Kidney (tissue), 14 donors: Measurements from ENCODE around the gene KRT8. TPM values are rescaled to one million over a fixed set of nuclear protein-coding genes. Genes with fewer than 3 reads are reported as not detected.

Experiments used
- DNase-seq, 5 donors: peaks; one replicate each; pipeline ENCODE4 v3.0.0-alpha.2; 2013 to 2020
- FAIRE-seq: peaks from 2 replicates; lab custom pipeline; 2012; peaks lifted over from hg19 to GRCh38; lab: Jason Lieb, UNC
- H3K27ac ChIP-seq, 2 donors: one replicate each; pipeline ENCODE4 v1.7.0; 2013; ENCODE audit warnings: low read depth in 2 of 2, low read length in 2 of 2, inconsistent platforms in 1 of 2
- H3K27me3 ChIP-seq: one replicate; pipeline ENCODE4 v1.7.1; 2013; ENCODE audit warnings: low read length, inconsistent platforms; ENCODE audit not compliant: control insufficient read depth, insufficient read depth
- H3K36me3 ChIP-seq, 3 donors: one replicate each; pipeline versions ENCODE4 v1.7.0 to v1.7.1; 2013; ENCODE audit warnings: low read length in 3 of 3, control low read depth in 1 of 3, inconsistent platforms in 1 of 3; ENCODE audit not compliant: insufficient read depth in 3 of 3, control insufficient read depth in 2 of 3
- H3K4me1 ChIP-seq, 3 donors: one replicate each; pipeline versions ENCODE4 v1.7.0 to v1.7.1; 2013; ENCODE audit warnings: low read length in 3 of 3, inconsistent platforms in 1 of 3, low read depth in 1 of 3; ENCODE audit not compliant: control insufficient read depth in 2 of 3, insufficient read depth in 2 of 3
- H3K4me3 ChIP-seq, 3 donors: one replicate each; pipeline versions ENCODE4 v1.7.0 to v1.8.1; 2013; ENCODE audit warnings: low read length in 3 of 3, control low read depth in 1 of 3, inconsistent platforms in 1 of 3
- H3K9ac ChIP-seq, 3 donors: one replicate each; pipeline versions ENCODE4 v1.7.0 to v1.7.1; 2013; ENCODE audit warnings: low read length in 3 of 3, control low read depth in 1 of 3, inconsistent platforms in 1 of 3
- H3K9me3 ChIP-seq, 3 donors: one replicate each; pipeline versions ENCODE4 v1.7.0 to v1.7.1; 2013; ENCODE audit warnings: low read length in 3 of 3, control low read depth in 1 of 3, inconsistent platforms in 1 of 3; ENCODE audit not compliant: control insufficient read depth in 2 of 3, insufficient read depth in 1 of 3
- intact Hi-C: fragments of 100-400 bp; cut with DNase I; formaldehyde crosslinking; loops from one replicate; pipeline ENCODE4 v1.11.1; 2022
- polyA plus RNA-seq: library from polyadenylated mRNA; stranded (reverse); fragments of 350-450 nt; fragmentation: Illumina TruSeq; extraction: RNeasy Lipid Tissue Mini Kit (QIAGEN cat#74804); gene quantifications from one replicate; pipeline ENCODE4 v1.2.3, GENCODE V29; 2014; ENCODE audit warnings: low read depth, low replicate concordance; ENCODE audit not compliant: insufficient read depth
- total RNA-seq: library from RNA; stranded (reverse); fragmentation: NEBNext Ultra II Directional; extraction: Animal tissue kit (Norgen Biotek cat#: 25700); gene quantifications from one replicate; pipeline ENCODE4 v1.2.1, GENCODE V29; 2021
- TF ChIP-seq, protein P1 (sequence below): IDR thresholded peaks from 3 replicates; pipeline ENCODE4 v1.5.1; 2012; ENCODE audit warnings: mild to moderate bottlenecking, moderate library complexity, borderline replicate concordance; ENCODE audit not compliant: insufficient read depth; ENCODE audit errors: extremely low read depth
- donor health status: control.
- donor health status: control.
- donor health status: control.
- donor health status: control.
- donor health status: control.
- donor health status: DM: yes; HTN: yes; CAD: no.
- donor health status: Normal renal cell carcinoma (clear cell type).

Gene KRT8
- total and polyA plus RNA-seq, 2 donors from 2014 or later, result 333 to 546 TPM

GRCh38 chr12:52944683-52945388, 40.0 kb upstream of the KRT8 start:
- Histone ChIP-seq H3K36me3 (no peaks in the 10 kb centered on the region), H3K4me1 (peaks cover 4 to 22% (median 14%) of the 10 kb centered on the region in 3 donors), H3K9me3 (no peaks in the 10 kb centered on the region), H3K9ac (no peak overlapping the region), H3K27ac (peak overlapping the region; percentile 69 to 81), H3K4me3 (no peak overlapping the region), H3K27me3 (no peaks in the 10 kb centered on the region)
- DNase-seq, result peak in 1 of 5 donors; percentile 42
- no peak for FAIRE-seq
- TF ChIP-seq, protein P1, sequence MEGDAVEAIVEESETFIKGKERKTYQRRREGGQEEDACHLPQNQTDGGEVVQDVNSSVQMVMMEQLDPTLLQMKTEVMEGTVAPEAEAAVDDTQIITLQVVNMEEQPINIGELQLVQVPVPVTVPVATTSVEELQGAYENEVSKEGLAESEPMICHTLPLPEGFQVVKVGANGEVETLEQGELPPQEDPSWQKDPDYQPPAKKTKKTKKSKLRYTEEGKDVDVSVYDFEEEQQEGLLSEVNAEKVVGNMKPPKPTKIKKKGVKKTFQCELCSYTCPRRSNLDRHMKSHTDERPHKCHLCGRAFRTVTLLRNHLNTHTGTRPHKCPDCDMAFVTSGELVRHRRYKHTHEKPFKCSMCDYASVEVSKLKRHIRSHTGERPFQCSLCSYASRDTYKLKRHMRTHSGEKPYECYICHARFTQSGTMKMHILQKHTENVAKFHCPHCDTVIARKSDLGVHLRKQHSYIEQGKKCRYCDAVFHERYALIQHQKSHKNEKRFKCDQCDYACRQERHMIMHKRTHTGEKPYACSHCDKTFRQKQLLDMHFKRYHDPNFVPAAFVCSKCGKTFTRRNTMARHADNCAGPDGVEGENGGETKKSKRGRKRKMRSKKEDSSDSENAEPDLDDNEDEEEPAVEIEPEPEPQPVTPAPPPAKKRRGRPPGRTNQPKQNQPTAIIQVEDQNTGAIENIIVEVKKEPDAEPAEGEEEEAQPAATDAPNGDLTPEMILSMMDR, result no peak
- intact Hi-C loops, result no loop called here

DNA sequence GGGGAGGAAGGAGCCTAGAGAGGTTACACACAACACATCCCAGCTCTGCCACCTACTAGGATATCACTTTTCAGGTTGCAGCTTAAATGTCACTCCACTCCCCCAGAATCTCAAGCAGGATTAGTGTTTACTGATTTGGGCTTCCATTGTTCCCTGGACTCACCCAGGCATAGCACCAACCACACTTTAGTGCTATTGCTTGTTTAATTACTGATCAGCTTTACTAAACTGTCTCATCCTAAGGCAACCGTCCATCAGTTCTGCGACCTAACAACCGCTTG, 38.0 kb upstream of the KRT8 start:
- no peak overlapping the region for H3K9ac ChIP-seq
- H3K36me3 ChIP-seq, result no peaks in the 10 kb centered on the region
- no peaks in the 10 kb centered on the region for H3K27me3 ChIP-seq
- intact Hi-C loops, result no loop called here
- no peak for FAIRE-seq
- TF ChIP-seq, protein P1, result no peak
- no peak overlapping the region for H3K27ac ChIP-seq
- H3K4me3 ChIP-seq, result no peak overlapping the region
- peak in 4 of 5 donors; percentile 52 to 86 (median 67) for DNase-seq
- H3K9me3 ChIP-seq, result no peaks in the 10 kb centered on the region
- peaks cover 4 to 22% (median 14%) of the 10 kb centered on the region in 3 donors for H3K4me1 ChIP-seq

DNA sequence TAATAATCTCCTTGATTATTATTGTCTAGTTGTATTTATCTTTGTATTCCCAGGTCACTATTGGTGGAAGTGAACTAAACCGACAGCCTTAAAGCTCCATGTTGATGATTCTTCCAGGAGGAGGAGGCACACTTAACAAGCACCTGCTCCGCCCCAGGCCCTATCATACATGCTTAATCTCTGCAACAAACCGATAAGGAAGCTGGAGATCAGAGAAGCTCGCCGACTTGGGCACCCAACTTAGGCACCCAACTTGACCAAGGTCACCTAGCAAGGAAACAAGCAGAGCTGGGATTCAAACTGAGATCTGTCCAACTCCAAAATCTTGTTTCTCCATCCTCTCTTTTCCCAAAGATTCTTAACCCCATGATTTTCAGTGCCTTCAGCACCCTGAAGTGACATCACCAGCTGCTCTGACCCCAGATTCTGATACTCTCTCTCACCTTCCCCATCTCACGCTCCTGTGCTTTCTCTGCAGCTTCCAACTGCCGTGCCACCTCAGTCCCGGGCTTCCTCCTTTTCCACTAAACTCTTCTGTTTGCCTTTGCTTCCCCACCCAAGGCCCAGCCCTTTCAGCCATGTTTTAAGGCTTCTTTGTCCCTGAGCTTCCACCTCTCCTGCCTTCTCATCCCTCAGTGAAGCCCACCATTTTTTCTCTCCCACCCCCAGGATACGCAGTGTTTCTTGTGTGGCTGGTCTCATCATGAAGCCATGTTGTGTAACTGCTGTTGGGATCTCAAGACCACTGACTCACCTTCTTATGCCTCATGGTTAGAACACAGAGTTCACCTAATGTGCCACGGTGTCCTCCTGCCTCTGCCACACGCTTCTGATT, 37.4 kb upstream of the KRT8 start:
- no peaks in the 10 kb centered on the region for H3K36me3 ChIP-seq
- H3K4me3 ChIP-seq, result no peak overlapping the region
- FAIRE-seq (no peak), DNase-seq (no peak)
- peaks cover 4 to 22% (median 14%) of the 10 kb centered on the region in 3 donors for H3K4me1 ChIP-seq
- H3K9me3 ChIP-seq, result no peaks in the 10 kb centered on the region
- no peak overlapping the region for H3K9ac ChIP-seq
- intact Hi-C loops, result no loop called here
- no peak overlapping the region for H3K27ac ChIP-seq
- TF ChIP-seq, protein P1, result no peak
- no peaks in the 10 kb centered on the region for H3K27me3 ChIP-seq
